ENCODE results near the gene SYT11.

DNA sequence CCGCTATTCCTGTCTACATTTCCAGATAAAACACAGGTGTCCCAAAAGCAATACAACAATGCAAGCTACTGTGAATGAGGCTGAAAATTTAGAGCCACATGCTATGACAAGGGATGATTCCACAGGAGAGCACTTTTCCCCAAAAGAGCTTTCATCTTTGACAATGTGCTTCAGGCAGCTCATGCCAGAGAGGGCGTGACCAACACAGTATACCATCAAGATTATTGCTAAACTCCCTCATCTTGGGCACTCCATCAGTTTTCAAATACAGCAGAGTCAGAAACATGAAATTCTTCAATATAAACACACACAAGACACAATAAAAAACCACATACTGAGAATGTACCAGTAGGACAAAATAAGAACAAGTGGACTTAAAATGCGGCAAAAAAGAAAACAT lies 9.0 kb upstream of the SYT11 start:
- TF ChIP-seq MEIS1 (CRISPR knock-in tag; IDR thresholded peaks at IDR 0.05; ENCODE audit: borderline replicate concordance) (no peak), ZNF248 (tag by site-specific recombination; IDR thresholded peaks at IDR 0.05) (no peak), ZNF324 (tag by site-specific recombination; IDR thresholded peaks at IDR 0.05) (no peak), ZNF596 (tag by site-specific recombination; IDR thresholded peaks at IDR 0.05) (no peak), ZFP3 (tag by site-specific recombination; IDR thresholded peaks at IDR 0.05; ENCODE audit: low read depth) (no peak), ZNF274 (IDR thresholded peaks at IDR 0.05; ENCODE audit: low read length) (no peak), ZNF274 (tag by site-specific recombination; IDR thresholded peaks at IDR 0.05; ENCODE audit: borderline replicate concordance) (no peak), ZBTB1 (tag by site-specific recombination; IDR thresholded peaks at IDR 0.05) (no peak), ZNF510 (tag by site-specific recombination; IDR thresholded peaks at IDR 0.05; ENCODE audit: insufficient replicate concordance) (no peak), BCL11A (tag by site-specific recombination; IDR thresholded peaks at IDR 0.05; ENCODE audit: low read depth) (no peak), ZNF140 (tag by site-specific recombination; IDR thresholded peaks at IDR 0.05) (no peak)
- TF ChIP-seq, protein P1, sequence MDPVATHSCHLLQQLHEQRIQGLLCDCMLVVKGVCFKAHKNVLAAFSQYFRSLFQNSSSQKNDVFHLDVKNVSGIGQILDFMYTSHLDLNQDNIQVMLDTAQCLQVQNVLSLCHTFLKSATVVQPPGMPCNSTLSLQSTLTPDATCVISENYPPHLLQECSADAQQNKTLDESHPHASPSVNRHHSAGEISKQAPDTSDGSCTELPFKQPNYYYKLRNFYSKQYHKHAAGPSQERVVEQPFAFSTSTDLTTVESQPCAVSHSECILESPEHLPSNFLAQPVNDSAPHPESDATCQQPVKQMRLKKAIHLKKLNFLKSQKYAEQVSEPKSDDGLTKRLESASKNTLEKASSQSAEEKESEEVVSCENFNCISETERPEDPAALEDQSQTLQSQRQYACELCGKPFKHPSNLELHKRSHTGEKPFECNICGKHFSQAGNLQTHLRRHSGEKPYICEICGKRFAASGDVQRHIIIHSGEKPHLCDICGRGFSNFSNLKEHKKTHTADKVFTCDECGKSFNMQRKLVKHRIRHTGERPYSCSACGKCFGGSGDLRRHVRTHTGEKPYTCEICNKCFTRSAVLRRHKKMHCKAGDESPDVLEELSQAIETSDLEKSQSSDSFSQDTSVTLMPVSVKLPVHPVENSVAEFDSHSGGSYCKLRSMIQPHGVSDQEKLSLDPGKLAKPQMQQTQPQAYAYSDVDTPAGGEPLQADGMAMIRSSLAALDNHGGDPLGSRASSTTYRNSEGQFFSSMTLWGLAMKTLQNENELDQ (tag by site-specific recombination; IDR thresholded peaks at IDR 0.05; ENCODE audit: low read depth), result no peak
- TF ChIP-seq, protein P2, sequence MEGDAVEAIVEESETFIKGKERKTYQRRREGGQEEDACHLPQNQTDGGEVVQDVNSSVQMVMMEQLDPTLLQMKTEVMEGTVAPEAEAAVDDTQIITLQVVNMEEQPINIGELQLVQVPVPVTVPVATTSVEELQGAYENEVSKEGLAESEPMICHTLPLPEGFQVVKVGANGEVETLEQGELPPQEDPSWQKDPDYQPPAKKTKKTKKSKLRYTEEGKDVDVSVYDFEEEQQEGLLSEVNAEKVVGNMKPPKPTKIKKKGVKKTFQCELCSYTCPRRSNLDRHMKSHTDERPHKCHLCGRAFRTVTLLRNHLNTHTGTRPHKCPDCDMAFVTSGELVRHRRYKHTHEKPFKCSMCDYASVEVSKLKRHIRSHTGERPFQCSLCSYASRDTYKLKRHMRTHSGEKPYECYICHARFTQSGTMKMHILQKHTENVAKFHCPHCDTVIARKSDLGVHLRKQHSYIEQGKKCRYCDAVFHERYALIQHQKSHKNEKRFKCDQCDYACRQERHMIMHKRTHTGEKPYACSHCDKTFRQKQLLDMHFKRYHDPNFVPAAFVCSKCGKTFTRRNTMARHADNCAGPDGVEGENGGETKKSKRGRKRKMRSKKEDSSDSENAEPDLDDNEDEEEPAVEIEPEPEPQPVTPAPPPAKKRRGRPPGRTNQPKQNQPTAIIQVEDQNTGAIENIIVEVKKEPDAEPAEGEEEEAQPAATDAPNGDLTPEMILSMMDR (tag by site-specific recombination; IDR thresholded peaks at IDR 0.05), result no peak

Data from HEK293 (cell line).